Measurements from ENCODE around the gene CASP3. TPM values are rescaled to one million over a fixed set of nuclear protein-coding genes. Genes with fewer than 3 reads are reported as not detected.
A peak's percentile ranks its signal among the peaks of the same experiment; 100 is the strongest.

CASP3 gene
- total RNA-seq, 5 donors from 2014 or later (not counting 1 experiment from before 2014, with no cell fraction given): 10.7 to 23.5 (median 19.9) TPM

GRCh38 chr4:184643731-184644130 lies 5.5 kb downstream of the CASP3 start:
- Histone ChIP-seq H3K4me1 (ENCODE audit: control insufficient read depth in 1 of 2, extremely low read depth in 1 of 2, insufficient read depth in 2 of 2, low read length in 2 of 2) (peaks cover 25 to 37% of the 10 kb centered on the region in 2 experiments), H3K27ac (ENCODE audit: low read length) (no peak overlapping the region), H3K27me3 (replicated peaks in 1 of 2; ENCODE audit: control insufficient read depth in 2 of 2, extremely low read depth in 1 of 2, insufficient read depth in 2 of 2, low read length in 1 of 2) (no peaks in the 10 kb centered on the region), H3K9me3 (no peaks in the 10 kb centered on the region), H3K36me3 (ENCODE audit: control insufficient read depth in 2 of 2, extremely low read depth in 1 of 2, insufficient read depth in 1 of 2, low read length in 1 of 2) (peaks cover 0 to 24% of the 10 kb centered on the region in 2 donors), H3K4me3 (ENCODE audit: control insufficient read depth in 1 of 2, extremely low read depth in 1 of 2, low read length in 1 of 2) (no peak overlapping the region)
- ChIA-PET CTCF (interaction anchor here (0.5 to 0.7 kb wide), 4 partner anchors 92 to 491 kb away, joined by 3 to 7 read pairs (median 4); no protein-coding TSS in a partner anchor), POLR2A (interaction anchor here in 1 of 2 donors (0.7 kb wide), 1 partner anchor 8 kb away, joined by 3 read pairs; no protein-coding TSS in a partner anchor)
- Mint-ChIP-seq H3K27ac (peak overlapping the region in 1 of 2 donors; percentile 3), H3K27me3 (no peaks in the 10 kb centered on the region), H3K4me1 (peaks cover 80 to 82% (median 80%) of the 10 kb centered on the region in 3 donors), H3K4me3 (no peak overlapping the region), H3K36me3 (peaks cover 36% of the 10 kb centered on the region), H3K9me3 (no peaks in the 10 kb centered on the region)
- WGBS (ENCODE audit: insufficient coverage): 0% methylated on average over 1 of the region's 1 CpG
- no peak for ATAC-seq (replicated peaks in 1 of 4)
- no peak for DNase-seq

DNA sequence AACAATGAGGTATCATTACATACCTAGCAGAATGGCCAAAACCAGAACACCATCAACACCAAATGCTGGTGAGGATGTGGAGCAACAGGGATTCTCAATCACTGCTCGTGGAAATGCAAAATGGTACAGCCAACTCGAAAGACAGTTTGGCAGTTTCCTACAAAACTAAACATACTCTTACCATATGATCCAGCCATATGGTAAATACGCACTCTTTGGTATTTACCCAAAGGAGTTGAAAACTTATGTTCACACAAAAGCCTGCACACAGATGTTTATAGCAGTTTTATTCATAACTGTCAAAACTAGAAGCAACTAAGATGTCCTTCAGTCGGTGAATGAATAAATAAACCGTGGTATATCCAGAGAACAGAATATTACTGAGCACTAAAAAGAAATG lies 7.8 kb downstream of the CASP3 start:
- H3K27ac Mint-ChIP-seq: no peak overlapping the region
- H3K27me3 ChIP-seq (replicated peaks in 1 of 2; ENCODE audit: control insufficient read depth in 2 of 2, extremely low read depth in 1 of 2, insufficient read depth in 2 of 2, low read length in 1 of 2): no peaks in the 10 kb centered on the region
- WGBS (ENCODE audit: insufficient coverage): 100% methylated on average over 1 of the region's 5 CpGs
- ATAC-seq (replicated peaks in 1 of 4) (no peak), DNase-seq (no peak)
- no peak overlapping the region for H3K27ac ChIP-seq (ENCODE audit: low read length)
- no peaks in the 10 kb centered on the region for H3K9me3 Mint-ChIP-seq
- peaks cover 4 to 45% of the 10 kb centered on the region in 2 donors for H3K36me3 ChIP-seq (ENCODE audit: control insufficient read depth in 2 of 2, extremely low read depth in 1 of 2, insufficient read depth in 1 of 2, low read length in 1 of 2)
- H3K4me1 Mint-ChIP-seq: peaks cover 62 to 64% (median 64%) of the 10 kb centered on the region in 3 donors
- ChIA-PET POLR2A (interaction anchor here in 1 of 2 donors (0.7 kb wide), 1 partner anchor 104 kb away, joined by 3 read pairs; no protein-coding TSS in a partner anchor), CTCF (no interaction called here)
- H3K9me3 ChIP-seq: no peaks in the 10 kb centered on the region
- no peak overlapping the region for H3K4me3 Mint-ChIP-seq
- no peak overlapping the region for H3K4me3 ChIP-seq (ENCODE audit: control insufficient read depth in 1 of 2, extremely low read depth in 1 of 2, low read length in 1 of 2)
- peaks cover 11 to 24% of the 10 kb centered on the region in 2 experiments for H3K4me1 ChIP-seq (ENCODE audit: control insufficient read depth in 1 of 2, extremely low read depth in 1 of 2, insufficient read depth in 2 of 2, low read length in 2 of 2)
- H3K27me3 Mint-ChIP-seq: no peaks in the 10 kb centered on the region
- H3K36me3 Mint-ChIP-seq: peaks cover 52% of the 10 kb centered on the region

DNA sequence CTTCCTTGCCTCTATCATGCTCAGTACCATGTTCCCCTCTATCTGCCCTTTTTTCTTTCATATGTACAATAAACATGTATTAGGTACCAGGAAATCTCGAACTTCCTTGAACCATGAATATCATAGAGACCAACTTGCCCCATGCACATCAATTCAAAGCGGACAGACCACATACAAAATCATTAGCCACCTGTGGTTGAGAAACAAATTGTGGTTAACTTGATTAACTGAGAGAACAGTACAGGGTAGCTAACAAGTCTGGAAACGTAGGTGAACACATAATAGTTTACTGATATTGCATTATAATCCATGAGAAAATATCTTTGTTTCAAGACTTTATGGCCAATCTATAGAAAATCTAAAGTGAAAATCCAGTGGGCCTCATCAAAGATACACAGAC lies 8.2 kb downstream of the CASP3 start:
- no peak overlapping the region for H3K4me3 Mint-ChIP-seq
- Histone ChIP-seq H3K4me1 (ENCODE audit: control insufficient read depth in 1 of 2, extremely low read depth in 1 of 2, insufficient read depth in 2 of 2, low read length in 2 of 2) (peaks cover 11 to 20% of the 10 kb centered on the region in 2 experiments), H3K9me3 (no peaks in the 10 kb centered on the region), H3K4me3 (ENCODE audit: control insufficient read depth in 1 of 2, extremely low read depth in 1 of 2, low read length in 1 of 2) (no peak overlapping the region), H3K27ac (ENCODE audit: low read length) (no peak overlapping the region), H3K27me3 (replicated peaks in 1 of 2; ENCODE audit: control insufficient read depth in 2 of 2, extremely low read depth in 1 of 2, insufficient read depth in 2 of 2, low read length in 1 of 2) (no peaks in the 10 kb centered on the region), H3K36me3 (ENCODE audit: control insufficient read depth in 2 of 2, extremely low read depth in 1 of 2, insufficient read depth in 1 of 2, low read length in 1 of 2) (peaks cover 4 to 50% of the 10 kb centered on the region in 2 donors)
- ChIA-PET CTCF (interaction anchor here in 1 of 2 donors (0.5 kb wide), 1 partner anchor 391 kb away, joined by 3 read pairs; no protein-coding TSS in a partner anchor), POLR2A (interaction anchor here in 1 of 2 donors (0.7 kb wide), 1 partner anchor 103 kb away, joined by 3 read pairs; no protein-coding TSS in a partner anchor)
- H3K27me3 Mint-ChIP-seq: no peaks in the 10 kb centered on the region
- no CpG with 5 or more reads among the region's 3 CpGs for WGBS (ENCODE audit: insufficient coverage)
- H3K9me3 Mint-ChIP-seq: no peaks in the 10 kb centered on the region
- no peak for ATAC-seq (replicated peaks in 1 of 4)
- peaks cover 50% of the 10 kb centered on the region for H3K36me3 Mint-ChIP-seq
- no peak overlapping the region for H3K27ac Mint-ChIP-seq
- peaks cover 57 to 60% (median 60%) of the 10 kb centered on the region in 3 donors for H3K4me1 Mint-ChIP-seq
- no peak for DNase-seq

GRCh38 chr4:184636897-184637296 lies 12.3 kb downstream of the CASP3 start:
- peaks cover 3 to 5% of the 10 kb centered on the region in 2 experiments for H3K4me1 ChIP-seq (ENCODE audit: control insufficient read depth in 1 of 2, extremely low read depth in 1 of 2, insufficient read depth in 2 of 2, low read length in 2 of 2)
- no peaks in the 10 kb centered on the region for H3K27me3 ChIP-seq (replicated peaks in 1 of 2; ENCODE audit: control insufficient read depth in 2 of 2, extremely low read depth in 1 of 2, insufficient read depth in 2 of 2, low read length in 1 of 2)
- H3K27ac ChIP-seq (ENCODE audit: low read length): no peak overlapping the region
- Mint-ChIP-seq H3K27me3 (no peaks in the 10 kb centered on the region), H3K9me3 (no peaks in the 10 kb centered on the region), H3K27ac (no peak overlapping the region), H3K4me1 (peaks cover 31 to 39% (median 33%) of the 10 kb centered on the region in 3 donors), H3K36me3 (peaks cover 56% of the 10 kb centered on the region), H3K4me3 (no peak overlapping the region)
- H3K9me3 ChIP-seq: no peaks in the 10 kb centered on the region
- 100% methylated on average over 1 of the region's 4 CpGs for WGBS (ENCODE audit: insufficient coverage)
- no peak overlapping the region for H3K4me3 ChIP-seq (ENCODE audit: control insufficient read depth in 1 of 2, extremely low read depth in 1 of 2, low read length in 1 of 2)
- H3K36me3 ChIP-seq (ENCODE audit: control insufficient read depth in 2 of 2, extremely low read depth in 1 of 2, insufficient read depth in 1 of 2, low read length in 1 of 2): peaks cover 4 to 70% of the 10 kb centered on the region in 2 donors
- DNase-seq: no peak
- ChIA-PET CTCF (no interaction called here), POLR2A (no interaction called here)
- ATAC-seq (replicated peaks in 1 of 4): no peak

- ATAC-seq (replicated peaks in 1 of 4): no peak
- no peak overlapping the region for H3K4me3 Mint-ChIP-seq
Observed at GRCh38 chr4:184636144-184636543, 13.1 kb downstream of the CASP3 start.

GRCh38 chr4:184635381-184635780 lies 13.9 kb downstream of the CASP3 start:
- peaks cover 7 to 77% of the 10 kb centered on the region in 2 donors for H3K36me3 ChIP-seq (ENCODE audit: control insufficient read depth in 2 of 2, extremely low read depth in 1 of 2, insufficient read depth in 1 of 2, low read length in 1 of 2)
- no CpG with 5 or more reads among the region's 3 CpGs for WGBS (ENCODE audit: insufficient coverage)

More at GRCh38 chr4:184636144-184636543, 13.1 kb downstream of the CASP3 start:
- Histone ChIP-seq H3K27ac (ENCODE audit: low read length) (no peak overlapping the region), H3K4me1 (ENCODE audit: control insufficient read depth in 1 of 2, extremely low read depth in 1 of 2, insufficient read depth in 2 of 2, low read length in 2 of 2) (peaks cover 0 to 3% of the 10 kb centered on the region in 2 experiments), H3K36me3 (ENCODE audit: control insufficient read depth in 2 of 2, extremely low read depth in 1 of 2, insufficient read depth in 1 of 2, low read length in 1 of 2) (peaks cover 4 to 70% of the 10 kb centered on the region in 2 donors), H3K4me3 (ENCODE audit: control insufficient read depth in 1 of 2, extremely low read depth in 1 of 2, low read length in 1 of 2) (no peak overlapping the region), H3K27me3 (replicated peaks in 1 of 2; ENCODE audit: control insufficient read depth in 2 of 2, extremely low read depth in 1 of 2, insufficient read depth in 2 of 2, low read length in 1 of 2) (no peaks in the 10 kb centered on the region), H3K9me3 (no peaks in the 10 kb centered on the region)
- ChIA-PET CTCF (interaction anchor here (0.7 kb wide), 2 partner anchors 8 to 53 kb away, joined by 3 to 4 read pairs; no protein-coding TSS in a partner anchor), POLR2A (interaction anchor here in 1 of 2 donors (0.6 to 0.8 kb wide), 2 partner anchors 173 to 198 kb away, joined by 3 to 10 read pairs; no protein-coding TSS in a partner anchor)
- no peak for DNase-seq
- no peaks in the 10 kb centered on the region for H3K27me3 Mint-ChIP-seq
- WGBS (ENCODE audit: insufficient coverage): 100% methylated on average over 4 of the region's 4 CpGs
- H3K27ac Mint-ChIP-seq: peak overlapping the region in 1 of 2 donors; percentile 39
- H3K36me3 Mint-ChIP-seq: peaks cover 53% of the 10 kb centered on the region
- no peaks in the 10 kb centered on the region for H3K9me3 Mint-ChIP-seq
- H3K4me1 Mint-ChIP-seq: peaks cover 24 to 32% (median 26%) of the 10 kb centered on the region in 3 donors

More at GRCh38 chr4:184635381-184635780, 13.9 kb downstream of the CASP3 start:
- Mint-ChIP-seq H3K27ac (no peak overlapping the region), H3K36me3 (peaks cover 50% of the 10 kb centered on the region), H3K27me3 (no peaks in the 10 kb centered on the region), H3K4me3 (no peak overlapping the region), H3K4me1 (peaks cover 18 to 24% (median 20%) of the 10 kb centered on the region in 3 donors), H3K9me3 (no peaks in the 10 kb centered on the region)
- Histone ChIP-seq H3K4me1 (ENCODE audit: control insufficient read depth in 1 of 2, extremely low read depth in 1 of 2, insufficient read depth in 2 of 2, low read length in 2 of 2) (no peaks in the 10 kb centered on the region), H3K27ac (ENCODE audit: low read length) (no peak overlapping the region), H3K27me3 (replicated peaks in 1 of 2; ENCODE audit: control insufficient read depth in 2 of 2, extremely low read depth in 1 of 2, insufficient read depth in 2 of 2, low read length in 1 of 2) (no peaks in the 10 kb centered on the region), H3K9me3 (no peaks in the 10 kb centered on the region), H3K4me3 (ENCODE audit: control insufficient read depth in 1 of 2, extremely low read depth in 1 of 2, low read length in 1 of 2) (no peak overlapping the region)
- ATAC-seq (replicated peaks in 1 of 4) (no peak), DNase-seq (no peak)
- ChIA-PET POLR2A (interaction anchor here (0.6 to 0.8 kb wide), 2 partner anchors 9 to 172 kb away, joined by 3 to 10 read pairs; no protein-coding TSS in a partner anchor), CTCF (interaction anchor here in 1 of 2 donors (0.7 kb wide), 1 partner anchor 53 kb away, joined by 4 read pairs; no protein-coding TSS in a partner anchor)

Data from T-cell (primary cell).